HL-60 (cell line): Measurements from ENCODE around the gene LDHAL6A.

Source experiments
- DNase-seq, 2 experiments: peaks; one replicate each; pipeline ENCODE4 v3.0.0-alpha.2; 2010 to 2020; ENCODE audit warnings: low read depth in 1 of 2, low spot score in 1 of 2
- H3K27ac ChIP-seq: fragments of 250-450 bp; sonication (Bioruptor Pico); replicated peaks from 2 replicates; pipeline ENCODE4 v1.5.1; 2020; ENCODE audit warnings: mild to moderate bottlenecking, moderate library complexity
- H3K27me3 ChIP-seq: fragments of 250-450 bp; sonication (Bioruptor Pico); 2 replicates; pipeline ENCODE4 v1.5.1; 2021; ENCODE audit warnings: mild to moderate bottlenecking, moderate library complexity; ENCODE audit not compliant: insufficient read depth, poor library complexity, severe bottlenecking
- H3K4me3 ChIP-seq: replicated peaks from 2 replicates; pipeline ENCODE4 v1.5.1; 2011; ENCODE audit warnings: mild to moderate bottlenecking, control low read depth, low read length; ENCODE audit not compliant: insufficient read depth
- CTCF ChIP-seq: IDR thresholded peaks from one replicate; pipeline ENCODE4 v1.5.1; 2011; ENCODE audit warnings: low read length, control low read depth, inconsistent platforms; ENCODE audit not compliant: insufficient read depth
- GABPA ChIP-seq: IDR thresholded peaks from 2 replicates; pipeline ENCODE4 v1.6.1; 2012; ENCODE audit warnings: low read depth
- POLR2AphosphoS5 ChIP-seq: IDR thresholded peaks from 2 replicates; pipeline ENCODE4 v1.6.1; 2012; ENCODE audit warnings: low read depth
- REST ChIP-seq: IDR thresholded peaks from 2 replicates; pipeline ENCODE4 v1.6.1; 2012; ENCODE audit warnings: low read depth; ENCODE audit not compliant: insufficient replicate concordance
- SPI1 ChIP-seq: IDR thresholded peaks from 2 replicates; pipeline ENCODE4 v1.6.1; 2012; ENCODE audit warnings: low read depth, mild to moderate bottlenecking, borderline replicate concordance

LDHAL6A gene

DNA sequence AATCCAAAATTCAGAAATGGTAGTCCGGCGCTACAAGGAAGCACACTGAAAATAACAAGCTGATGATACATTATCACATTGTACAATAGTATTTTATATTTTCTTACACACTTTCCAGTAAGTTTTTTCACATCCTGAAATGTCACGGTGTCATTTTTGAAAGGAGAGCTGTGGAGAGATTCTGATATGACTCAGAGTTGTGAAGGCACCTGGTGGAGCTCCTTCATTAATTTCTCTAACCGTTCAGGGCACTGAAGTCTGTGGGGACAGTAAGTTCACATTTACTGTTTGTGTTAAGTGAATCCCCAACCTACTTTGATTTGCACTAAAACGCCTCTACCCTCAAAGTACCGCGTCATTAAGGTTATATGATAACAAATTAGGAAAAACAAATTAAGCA, 13.3 kb downstream of the LDHAL6A start:
- no peak overlapping the region for H3K4me3 ChIP-seq
- no peaks in the 10 kb centered on the region for H3K27me3 ChIP-seq
- no peak for DNase-seq
- TF ChIP-seq REST (no peak), GABPA (no peak), POLR2AphosphoS5 (no peak), CTCF (no peak), SPI1 (no peak)
- no peak overlapping the region for H3K27ac ChIP-seq

DNA sequence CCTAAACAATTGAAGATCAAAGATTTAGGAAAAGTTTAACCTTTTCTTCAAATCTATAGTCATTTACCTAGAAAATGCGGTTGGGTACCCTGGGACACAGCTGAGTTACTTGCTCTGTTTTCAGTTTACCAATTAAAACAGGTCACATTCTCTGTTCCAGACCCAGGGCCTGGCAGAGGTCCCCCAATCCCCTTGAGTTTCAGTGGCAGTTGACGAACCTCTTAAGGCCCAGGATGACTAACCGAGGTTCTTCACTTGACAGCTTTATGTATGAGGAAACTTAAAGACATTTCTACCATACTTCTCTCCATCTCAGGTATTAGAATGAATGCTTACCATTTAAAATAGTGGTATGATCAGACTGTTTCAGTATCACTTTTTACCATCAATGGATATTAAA, 16.3 kb downstream of the LDHAL6A start:
- Histone ChIP-seq H3K27ac (no peak overlapping the region), H3K4me3 (no peak overlapping the region), H3K27me3 (no peaks in the 10 kb centered on the region)
- TF ChIP-seq CTCF, result no peak
- no peak for TF ChIP-seq GABPA
- no peak for TF ChIP-seq SPI1
- no peak for TF ChIP-seq POLR2AphosphoS5
- no peak for TF ChIP-seq REST
- DNase-seq, result no peak

GRCh38 chr11:18472587-18472986, 16.9 kb downstream of the LDHAL6A start:
- Histone ChIP-seq H3K27me3 (no peaks in the 10 kb centered on the region), H3K4me3 (no peak overlapping the region), H3K27ac (no peak overlapping the region)
- no peak for TF ChIP-seq SPI1
- no peak for TF ChIP-seq REST
- TF ChIP-seq GABPA, result no peak
- TF ChIP-seq POLR2AphosphoS5, result no peak
- TF ChIP-seq CTCF, result no peak
- no peak for DNase-seq
